GM10266 (cell line): ENCODE data around the gene DDX11.
"Not testable (repeated sequence)": the region's sequence is repeated elsewhere in the genome, so short reads cannot be mapped to it uniquely, and the experiment has no call there.

ENCODE experiments used
- DNase-seq: peaks from one replicate; pipeline ENCODE4 v3.0.0; 2012; ENCODE audit errors: extremely low spot score
- CTCF ChIP-seq: IDR thresholded peaks from 2 replicates; pipeline ENCODE4 v1.5.1; 2012; ENCODE audit warnings: mild to moderate bottlenecking, low read depth; ENCODE audit not compliant: control insufficient read depth, insufficient read depth; ENCODE audit errors: missing control alignments

The DDX11 gene

DNA sequence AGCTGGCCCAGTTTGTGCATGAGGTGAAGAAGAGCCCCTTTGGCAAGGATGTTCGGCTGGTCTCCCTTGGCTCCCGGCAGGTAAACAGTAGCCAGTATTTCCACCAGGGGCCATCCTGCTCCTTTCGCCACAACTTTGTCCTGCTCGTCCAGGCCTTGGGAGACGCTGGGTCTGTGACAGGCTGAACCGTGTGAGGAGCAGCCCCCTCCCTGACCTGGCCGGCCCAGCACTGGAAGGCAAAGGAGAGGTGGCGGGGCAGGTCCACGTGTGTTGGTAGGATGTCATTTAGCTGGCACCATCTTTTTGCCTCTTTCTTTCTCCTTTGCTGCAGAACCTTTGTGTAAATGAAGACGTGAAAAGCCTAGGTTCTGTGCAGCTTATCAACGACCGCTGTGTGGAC lies 15.4 kb downstream of the DDX11 start:
- DNase-seq = no peak
- TF ChIP-seq CTCF = no peak

- not testable (repeated sequence) for DNase-seq
Measured at GRCh38 chr12:31091629-31092028, 18.0 kb downstream of the DDX11 start.

GRCh38 chr12:31092718-31093117 lies 19.1 kb downstream of the DDX11 start:
- DNase-seq = not testable (repeated sequence)

GRCh38 chr12:31095080-31095860 lies 21.6 kb downstream of the DDX11 start:
- DNase-seq = not testable (repeated sequence)

DNA sequence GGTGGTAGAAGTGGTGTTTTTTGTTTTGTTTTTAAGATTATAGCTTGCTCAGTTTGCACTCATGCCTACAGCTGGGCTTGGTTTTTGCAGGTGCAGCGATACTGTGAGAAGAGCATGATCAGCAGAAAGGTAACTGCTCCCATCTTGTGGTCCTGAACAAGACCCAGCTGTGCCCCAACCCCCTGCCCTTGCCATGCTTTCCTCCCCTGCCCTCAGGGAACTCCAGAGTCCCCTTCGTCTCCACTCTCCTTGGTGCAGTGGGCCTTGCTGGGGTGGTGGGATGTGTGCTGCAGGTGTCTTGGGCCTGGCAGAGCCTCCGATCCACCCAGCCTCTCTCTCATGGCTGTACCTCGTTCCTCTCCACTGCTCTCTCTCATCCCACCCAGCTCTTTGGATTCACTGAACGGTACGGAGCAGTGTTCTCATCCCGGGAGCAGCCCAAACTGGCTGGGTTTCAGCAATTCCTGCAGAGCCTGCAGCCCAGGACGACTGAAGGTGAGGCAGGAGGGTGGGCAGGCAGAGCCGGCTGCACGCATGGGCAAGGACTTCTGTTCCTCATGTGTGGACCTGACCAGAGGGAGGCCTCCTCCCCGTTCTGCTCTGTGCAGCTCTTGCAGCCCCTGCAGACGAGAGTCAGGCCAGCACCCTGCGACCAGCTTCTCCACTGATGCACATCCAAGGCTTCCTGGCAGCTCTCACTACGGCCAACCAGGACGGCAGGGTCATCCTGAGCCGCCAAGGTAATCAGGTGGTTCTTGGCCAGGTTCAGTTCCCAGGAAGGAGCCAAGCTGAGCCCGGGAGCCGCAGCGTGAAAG lies 22.8 kb downstream of the DDX11 start:
- not testable (repeated sequence) for DNase-seq

- DNase-seq = not testable (repeated sequence)
Measured at GRCh38 chr12:31097819-31098218, 24.2 kb downstream of the DDX11 start.

DNA sequence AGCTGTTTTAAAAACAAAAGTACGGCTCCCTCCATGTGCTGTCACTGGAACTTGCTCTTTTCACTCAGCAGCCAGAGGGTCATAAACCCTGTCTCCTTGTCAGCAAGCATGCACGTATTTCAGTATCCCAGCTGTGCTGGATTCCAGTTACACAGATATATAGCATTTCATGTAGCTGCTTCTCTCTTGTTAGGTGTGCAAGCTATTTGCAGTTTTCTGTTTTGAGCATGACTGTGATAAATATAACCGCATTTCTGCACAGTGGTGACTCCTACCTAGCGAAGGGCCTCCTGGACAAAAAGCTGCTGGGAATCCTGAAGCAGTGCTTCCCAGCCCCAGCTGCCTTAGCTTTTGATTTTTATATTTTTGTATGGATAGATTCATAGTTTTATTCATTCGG lies 24.7 kb downstream of the DDX11 start:
- not testable (repeated sequence) for DNase-seq

- DNase-seq = not testable (repeated sequence)
Measured at GRCh38 chr12:31098771-31099170, 25.1 kb downstream of the DDX11 start.

GRCh38 chr12:31099434-31099833 lies 25.8 kb downstream of the DDX11 start:
- not testable (repeated sequence) for DNase-seq

- not testable (repeated sequence) for DNase-seq
Measured at GRCh38 chr12:31100503-31101208, 27.0 kb downstream of the DDX11 start.

GRCh38 chr12:31102125-31102524 lies 28.5 kb downstream of the DDX11 start:
- DNase-seq = not testable (repeated sequence)

GRCh38 chr12:31102596-31102995 lies 28.9 kb downstream of the DDX11 start:
- not testable (repeated sequence) for DNase-seq

DNA sequence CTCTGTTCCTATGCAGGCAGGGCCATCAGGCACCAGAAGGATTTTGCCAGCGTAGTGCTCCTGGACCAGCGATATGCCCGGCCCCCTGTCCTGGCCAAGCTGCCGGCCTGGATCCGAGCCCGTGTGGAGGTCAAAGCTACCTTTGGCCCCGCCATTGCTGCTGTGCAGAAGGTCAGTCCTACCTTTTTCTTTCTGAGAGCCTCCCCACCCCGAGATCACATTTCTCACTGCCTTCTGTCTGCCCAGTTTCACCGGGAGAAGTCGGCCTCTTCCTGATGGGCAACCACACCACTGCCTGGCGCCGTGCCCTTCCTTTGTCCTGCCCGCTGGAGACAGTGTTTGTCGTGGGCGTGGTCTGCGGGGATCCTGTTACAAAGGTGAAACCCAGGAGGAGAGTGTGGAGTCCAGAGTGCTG lies 29.9 kb downstream of the DDX11 start:
- not testable (repeated sequence) for DNase-seq

- DNase-seq = not testable (repeated sequence)
Measured at GRCh38 chr12:31104220-31104619, 30.6 kb downstream of the DDX11 start.

- not testable (repeated sequence) for DNase-seq
Measured at GRCh38 chr12:31104773-31105172, 31.1 kb downstream of the DDX11 start.
